CD4-positive, alpha-beta memory T cell (primary cell): ENCODE results near the gene MAPRE2. TPM values are rescaled to one million over a fixed set of nuclear protein-coding genes. Genes with fewer than 3 reads are reported as not detected.

ENCODE experiments used
- CTCF ChIA-PET: fragments of 350-600 bp; sonication (Branson Sonifier 250); formaldehyde crosslinking; loops from one replicate; lab custom pipeline; 2021; ENCODE audit warnings: inconsistent platforms; ENCODE audit not compliant: partially characterized antibody; lab: Charles Lee
- POLR2A ChIA-PET: fragments of 350-600 bp; sonication (Branson Sonifier 250); formaldehyde crosslinking; loops from one replicate; lab custom pipeline; 2021; ENCODE audit not compliant: partially characterized antibody; lab: Charles Lee
- DNase-seq, 5 donors: peaks; one replicate each; pipeline versions ENCODE4 v3.0.0 to v3.0.0-alpha.2; 2020 to 2022; ENCODE audit warnings: mixed read lengths in 1 of 5
- H3K27ac ChIP-seq: one replicate; pipeline ENCODE4 v1.7.0; 2013; ENCODE audit warnings: low read depth, low read length
- H3K27me3 ChIP-seq: 2 replicates; pipeline ENCODE4 v1.7.0; 2013; ENCODE audit warnings: mild to moderate bottlenecking, low read length, moderate library complexity; ENCODE audit not compliant: insufficient read depth
- H3K36me3 ChIP-seq: 2 replicates; pipeline ENCODE4 v1.7.0; 2013; ENCODE audit warnings: mild to moderate bottlenecking, low read length, moderate library complexity; ENCODE audit not compliant: insufficient read depth
- H3K4me1 ChIP-seq: 2 replicates; pipeline ENCODE4 v1.7.0; 2013; ENCODE audit warnings: mild to moderate bottlenecking, low read length, moderate library complexity; ENCODE audit not compliant: insufficient read depth
- H3K4me3 ChIP-seq, 2 donors: one replicate each; pipeline ENCODE4 v1.7.0; 2013; ENCODE audit warnings: low read length in 2 of 2, mild to moderate bottlenecking in 1 of 2
- H3K9me3 ChIP-seq, 2 donors: one replicate each; pipeline ENCODE4 v1.7.0; 2013; ENCODE audit warnings: low read length in 2 of 2, control low read depth in 1 of 2; ENCODE audit not compliant: control insufficient read depth in 1 of 2
- H3K27ac Mint-ChIP-seq, 7 donors: one replicate each; pipeline ENCODE4 v1.8.0; 2020 to 2021; ENCODE audit warnings: mixed read lengths in 7 of 7, mild to moderate bottlenecking in 6 of 7, inconsistent platforms in 3 of 7, moderate library complexity in 3 of 7
- H3K27me3 Mint-ChIP-seq, 2 donors: one replicate each; pipeline ENCODE4 v1.8.0; 2020 to 2021; ENCODE audit warnings: mixed read lengths in 2 of 2
- H3K36me3 Mint-ChIP-seq, 2 donors: one replicate each; pipeline ENCODE4 v1.8.0; 2020 to 2021; ENCODE audit warnings: mixed read lengths in 2 of 2, inconsistent platforms in 1 of 2, mild to moderate bottlenecking in 1 of 2
- H3K4me1 Mint-ChIP-seq, 4 donors: one replicate each; pipeline ENCODE4 v1.8.0; 2020 to 2021; ENCODE audit warnings: mixed read lengths in 4 of 4, mild to moderate bottlenecking in 1 of 4
- H3K4me3 Mint-ChIP-seq, 8 donors: one replicate each; pipeline ENCODE4 v1.8.0; 2020 to 2021; ENCODE audit warnings: mixed read lengths in 8 of 8, mild to moderate bottlenecking in 7 of 8, moderate library complexity in 6 of 8, inconsistent platforms in 3 of 8
- H3K9me3 Mint-ChIP-seq, 8 donors: one replicate each; pipeline ENCODE4 v1.8.0; 2020 to 2021; ENCODE audit warnings: mixed read lengths in 8 of 8, mild to moderate bottlenecking in 5 of 8, inconsistent platforms in 3 of 8, moderate library complexity in 1 of 8
- intact Hi-C: fragments of 100-400 bp; cut with micrococcal nuclease; formaldehyde crosslinking; loops from one replicate; pipeline ENCODE4 v1.15.1; 2023
- polyA plus RNA-seq, 2 donors: library from polyadenylated mRNA; unstranded; fragments of 300-500 nt; fragmentation: Illumina TruSeq; gene quantifications; one replicate each; pipeline ENCODE4 v1.2.3, GENCODE V29; 2021
- total RNA-seq, 2 experiments: library from RNA; stranded (reverse); gene quantifications; one replicate each; pipeline ENCODE4 v1.2.3, GENCODE V29; 2021

The MAPRE2 gene
- total and polyA plus RNA-seq, 4 experiments from 2014 or later: 48.8 to 100 (median 60.3) TPM

DNA sequence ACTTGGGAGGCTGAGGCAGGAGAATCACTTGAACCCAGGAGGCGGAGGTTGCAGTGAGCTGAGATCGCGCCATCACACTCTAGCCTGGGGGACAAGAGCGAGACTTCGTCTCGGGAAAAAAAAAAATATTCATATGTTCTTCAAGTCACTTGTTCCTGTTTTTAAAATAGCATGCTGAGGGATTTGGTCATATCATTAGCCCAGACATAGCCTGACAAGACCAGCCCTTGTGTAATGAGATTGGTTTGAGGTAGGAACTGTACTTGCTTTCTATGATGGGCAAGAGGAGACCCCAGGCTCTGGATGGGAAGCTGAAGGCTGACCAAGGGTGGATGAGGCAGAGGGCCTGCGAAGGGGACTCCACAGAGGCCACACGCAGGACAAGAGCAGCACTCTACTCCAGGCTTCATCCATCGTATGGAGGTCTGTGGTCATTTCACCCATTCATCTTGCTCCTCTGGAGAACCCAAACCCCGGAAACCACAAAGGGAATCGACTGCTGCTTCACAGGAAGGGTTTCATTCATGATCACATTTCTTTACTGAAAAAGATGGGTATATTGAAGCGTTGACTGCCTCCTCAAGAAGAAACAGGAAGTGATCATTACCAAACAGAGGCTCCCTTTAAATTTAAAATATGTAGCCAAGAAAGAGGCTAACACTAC, 112.5 kb downstream of the MAPRE2 start:
- Histone ChIP-seq H3K36me3 (no peaks in the 10 kb centered on the region), H3K9me3 (no peaks in the 10 kb centered on the region), H3K4me1 (peaks cover 6% of the 10 kb centered on the region), H3K4me3 (no peak overlapping the region), H3K27me3 (no peaks in the 10 kb centered on the region), H3K27ac (no peak overlapping the region)
- DNase-seq: no peak
- Mint-ChIP-seq H3K9me3 (peaks cover 0 to 10% (median 5%) of the 10 kb centered on the region in 8 donors), H3K4me3 (no peak overlapping the region), H3K36me3 (peaks cover 7 to 10% of the 10 kb centered on the region in 2 donors), H3K4me1 (peaks cover 5 to 14% (median 7%) of the 10 kb centered on the region in 4 donors), H3K27ac (peak overlapping the region in 5 of 7 donors; percentile 12 to 45 (median 37)), H3K27me3 (peaks cover 0 to 2% of the 10 kb centered on the region in 2 donors)
- POLR2A ChIA-PET: no interaction called here
- intact Hi-C loops: no loop called here
- CTCF ChIA-PET: no interaction called here

DNA sequence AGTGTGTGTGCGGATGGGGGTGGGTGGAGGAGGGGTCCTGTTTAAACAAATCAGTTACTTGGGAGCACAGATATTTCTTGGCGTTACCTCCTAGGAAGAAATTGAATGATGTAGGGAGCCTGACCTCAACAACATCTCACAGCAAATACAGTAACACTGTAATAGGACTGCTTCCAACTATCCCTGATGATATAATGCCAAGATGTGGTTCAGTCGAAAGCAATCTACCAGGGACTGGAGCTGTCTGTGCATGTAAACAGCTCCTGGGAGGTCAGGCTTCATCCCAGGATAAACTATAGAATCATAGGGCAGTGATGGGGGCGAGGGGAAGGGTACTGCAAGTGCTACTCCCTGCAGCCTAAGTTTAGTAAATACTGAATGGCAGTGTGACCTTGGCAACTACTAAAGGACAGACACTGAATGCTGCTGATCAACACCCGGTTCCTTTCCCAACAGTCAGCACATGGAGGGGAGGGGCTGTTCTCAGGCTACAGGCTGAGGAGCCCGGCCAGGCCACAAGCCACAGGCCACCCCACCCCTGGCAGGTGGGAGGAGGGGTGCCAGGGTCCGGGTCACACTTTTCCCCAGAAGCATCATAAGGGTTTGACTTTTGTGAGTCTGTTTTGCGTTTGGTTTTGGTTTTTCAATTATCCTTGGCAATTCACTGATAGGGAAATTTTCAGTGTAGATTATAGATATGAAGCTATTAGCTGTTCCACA, 114.3 kb downstream of the MAPRE2 start:
- H3K4me1 ChIP-seq: peaks cover 6% of the 10 kb centered on the region
- Mint-ChIP-seq H3K9me3 (peaks cover 0 to 2% (median 0%) of the 10 kb centered on the region in 8 donors), H3K4me1 (peaks cover 11 to 23% (median 13%) of the 10 kb centered on the region in 4 donors), H3K27ac (peak overlapping the region in 2 of 7 donors; percentile 23 to 63), H3K36me3 (no peaks in the 10 kb centered on the region), H3K27me3 (peaks cover 2 to 4% of the 10 kb centered on the region in 2 donors), H3K4me3 (no peak overlapping the region)
- H3K27ac ChIP-seq: no peak overlapping the region
- no peaks in the 10 kb centered on the region for H3K36me3 ChIP-seq
- CTCF ChIA-PET: no interaction called here
- no peak for DNase-seq
- H3K9me3 ChIP-seq: no peaks in the 10 kb centered on the region
- POLR2A ChIA-PET: no interaction called here
- no peaks in the 10 kb centered on the region for H3K27me3 ChIP-seq
- intact Hi-C loops: no loop called here
- no peak overlapping the region for H3K4me3 ChIP-seq

DNA sequence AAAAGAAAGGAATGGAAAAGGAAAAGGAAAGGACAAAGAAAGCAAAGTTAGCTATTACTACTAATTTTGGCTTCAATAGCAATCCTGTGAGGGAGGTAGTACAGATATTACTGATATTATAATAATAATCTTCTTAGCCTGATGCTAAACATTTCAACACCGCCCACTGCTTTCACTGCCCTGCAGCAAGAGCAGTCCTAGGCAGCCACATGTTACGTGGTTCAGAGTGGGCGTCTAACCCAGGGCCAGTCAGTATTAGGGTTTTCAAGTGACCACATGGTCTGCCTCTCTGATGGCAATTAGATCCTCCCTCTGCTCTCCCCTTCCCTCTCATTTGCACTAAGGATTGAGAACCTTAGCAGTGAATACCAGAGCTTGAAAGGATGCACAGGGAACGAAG, 116.0 kb downstream of the MAPRE2 start:
- H3K4me1 Mint-ChIP-seq: peaks cover 11 to 23% (median 13%) of the 10 kb centered on the region in 4 donors

DNA sequence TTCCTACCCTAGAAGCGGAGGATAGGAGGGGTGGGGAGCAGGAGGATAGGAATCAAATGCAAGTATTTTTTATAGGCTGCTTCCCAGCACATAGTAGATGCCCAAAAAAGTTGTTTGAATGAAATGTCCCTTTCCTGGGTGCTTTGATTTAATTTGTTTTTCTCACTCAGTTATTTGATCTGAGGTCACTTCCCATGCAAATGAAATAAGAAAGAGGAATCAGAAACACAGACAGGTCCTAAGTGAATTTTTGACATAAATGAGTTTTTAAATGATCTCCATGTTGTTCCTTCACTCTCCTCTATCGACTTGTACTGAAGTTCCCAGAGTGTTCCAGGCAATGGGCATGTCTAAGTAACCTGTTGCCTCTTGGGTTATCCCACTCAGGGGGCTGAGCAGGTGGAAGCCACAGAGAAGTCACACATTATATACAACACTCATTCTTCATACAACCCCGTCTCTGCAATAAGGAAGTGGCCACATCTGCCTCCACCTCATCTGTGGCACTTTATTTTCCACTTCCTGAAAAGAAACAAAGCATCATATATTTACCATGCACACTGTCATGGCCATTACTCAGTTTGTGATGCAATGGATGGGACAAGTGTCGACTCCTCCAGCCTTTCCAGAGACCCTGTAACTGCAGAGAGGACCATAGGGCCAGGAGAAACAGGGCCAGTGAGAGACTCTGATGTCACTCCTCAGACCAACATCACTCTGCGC, 117.7 kb downstream of the MAPRE2 start:
- ChIA-PET CTCF (interaction anchor here (0.9 to 1.4 kb wide), 2 partner anchors 10 to 130 kb away, joined by 3 read pairs; no protein-coding TSS in a partner anchor), POLR2A (no interaction called here)
- Mint-ChIP-seq H3K4me3 (no peak overlapping the region), H3K36me3 (no peaks in the 10 kb centered on the region), H3K9me3 (no peaks in the 10 kb centered on the region), H3K27ac (no peak overlapping the region), H3K4me1 (peaks cover 8 to 16% (median 11%) of the 10 kb centered on the region in 4 donors), H3K27me3 (peaks cover 2 to 4% of the 10 kb centered on the region in 2 donors)
- H3K36me3 ChIP-seq: no peaks in the 10 kb centered on the region
- no peak overlapping the region for H3K27ac ChIP-seq
- intact Hi-C loops: no loop called here
- DNase-seq: no peak
- H3K27me3 ChIP-seq: no peaks in the 10 kb centered on the region
- H3K9me3 ChIP-seq: no peaks in the 10 kb centered on the region
- H3K4me1 ChIP-seq: peaks cover 6% of the 10 kb centered on the region
- no peak overlapping the region for H3K4me3 ChIP-seq

More for the DNA sequence above, 116.0 kb downstream of the MAPRE2 start:
- H3K4me1 ChIP-seq: peaks cover 6% of the 10 kb centered on the region
- no peak overlapping the region for H3K27ac ChIP-seq
- Mint-ChIP-seq H3K27me3 (peaks cover 2 to 4% of the 10 kb centered on the region in 2 donors), H3K9me3 (no peaks in the 10 kb centered on the region), H3K4me3 (peak overlapping the region in 1 of 8 donors; percentile 14), H3K36me3 (no peaks in the 10 kb centered on the region), H3K27ac (no peak overlapping the region)
- H3K9me3 ChIP-seq: no peaks in the 10 kb centered on the region
- intact Hi-C loops: no loop called here
- H3K4me3 ChIP-seq: no peak overlapping the region
- ChIA-PET POLR2A (no interaction called here), CTCF (no interaction called here)
- DNase-seq: no peak
- no peaks in the 10 kb centered on the region for H3K27me3 ChIP-seq
- no peaks in the 10 kb centered on the region for H3K36me3 ChIP-seq

DNA sequence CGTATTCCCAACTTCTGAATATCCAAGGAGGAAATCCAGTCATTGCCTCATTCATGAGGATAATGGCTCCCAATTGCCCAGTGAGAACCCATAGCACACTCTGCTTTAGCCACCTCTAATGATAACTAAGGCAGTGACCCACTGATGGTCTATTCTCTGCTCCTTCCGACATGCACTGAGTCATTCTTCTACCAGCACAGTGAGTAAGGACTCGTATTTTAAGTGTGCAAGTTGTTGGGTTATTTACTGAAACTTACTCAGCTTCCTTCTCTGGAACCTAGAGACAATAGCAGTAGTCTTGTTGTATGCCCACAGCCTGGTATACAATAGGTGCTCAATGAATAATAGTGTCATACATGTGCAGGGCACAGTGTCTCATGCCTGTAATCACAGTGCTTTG, 118.6 kb downstream of the MAPRE2 start:
- no peak overlapping the region for H3K27ac Mint-ChIP-seq
- Histone ChIP-seq H3K27ac (no peak overlapping the region), H3K4me3 (no peak overlapping the region), H3K4me1 (no peaks in the 10 kb centered on the region), H3K9me3 (no peaks in the 10 kb centered on the region), H3K27me3 (no peaks in the 10 kb centered on the region), H3K36me3 (no peaks in the 10 kb centered on the region)
- peaks cover 6 to 9% (median 8%) of the 10 kb centered on the region in 4 donors for H3K4me1 Mint-ChIP-seq
- POLR2A ChIA-PET: no interaction called here
- no peak overlapping the region for H3K4me3 Mint-ChIP-seq
- CTCF ChIA-PET: interaction anchor here (0.9 to 1.4 kb wide), 3 partner anchors 11 to 131 kb away, joined by 3 read pairs; no protein-coding TSS in a partner anchor
- H3K27me3 Mint-ChIP-seq: peaks cover 2 to 8% of the 10 kb centered on the region in 2 donors
- DNase-seq: no peak
- H3K9me3 Mint-ChIP-seq: no peaks in the 10 kb centered on the region
- H3K36me3 Mint-ChIP-seq: no peaks in the 10 kb centered on the region
- intact Hi-C loops: no loop called here

DNA sequence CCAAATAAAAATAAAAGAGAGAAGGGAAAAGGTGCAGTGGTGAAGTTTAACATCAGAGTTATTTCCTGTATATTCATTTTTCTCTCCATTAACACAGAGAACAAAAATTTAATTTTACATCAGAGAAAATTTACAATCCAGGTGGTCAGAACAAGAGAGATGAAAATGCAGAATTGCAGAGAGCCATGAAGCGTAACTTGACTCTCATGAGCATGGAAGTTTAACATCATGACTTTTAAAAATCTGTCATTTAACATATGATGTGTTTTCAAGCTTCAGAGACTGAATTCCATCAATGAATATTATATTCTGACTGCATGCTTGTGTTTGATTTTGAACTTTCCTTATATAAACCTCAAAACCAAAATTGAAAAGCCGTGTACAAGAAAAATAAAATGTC, 120.3 kb downstream of the MAPRE2 start:
- H3K27ac Mint-ChIP-seq: no peak overlapping the region
- ChIA-PET POLR2A (no interaction called here), CTCF (no interaction called here)
- Histone ChIP-seq H3K9me3 (no peaks in the 10 kb centered on the region), H3K4me3 (no peak overlapping the region), H3K4me1 (no peaks in the 10 kb centered on the region), H3K36me3 (no peaks in the 10 kb centered on the region), H3K27ac (no peak overlapping the region), H3K27me3 (no peaks in the 10 kb centered on the region)
- H3K27me3 Mint-ChIP-seq: peaks cover 5 to 8% of the 10 kb centered on the region in 2 donors
- no peaks in the 10 kb centered on the region for H3K9me3 Mint-ChIP-seq
- no peak overlapping the region for H3K4me3 Mint-ChIP-seq
- no peak for DNase-seq
- no peaks in the 10 kb centered on the region for H3K36me3 Mint-ChIP-seq
- intact Hi-C loops: no loop called here
- peaks cover 6 to 9% (median 8%) of the 10 kb centered on the region in 4 donors for H3K4me1 Mint-ChIP-seq

DNA sequence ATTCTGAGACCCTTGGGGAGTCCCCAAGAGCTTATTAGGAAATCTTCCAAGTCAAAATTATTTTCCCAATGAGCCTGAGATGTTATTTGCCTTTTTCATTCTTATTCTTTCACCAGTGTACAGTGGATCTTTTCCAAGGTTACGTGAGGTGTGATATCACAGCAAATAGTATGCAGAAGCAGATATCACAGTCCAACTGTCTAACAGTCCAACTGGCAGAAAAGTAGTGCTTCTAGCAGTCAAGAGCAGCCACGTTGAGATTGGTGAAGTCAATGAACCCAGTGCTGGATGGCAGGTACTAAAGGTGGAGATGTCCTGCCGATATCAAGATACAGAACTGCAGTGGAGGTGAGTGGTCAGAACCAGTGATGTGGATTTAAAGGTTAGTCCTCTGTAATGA, 120.7 kb downstream of the MAPRE2 start:
- Mint-ChIP-seq H3K27me3 (peaks cover 5 to 8% of the 10 kb centered on the region in 2 donors), H3K4me1 (peaks cover 6 to 9% (median 8%) of the 10 kb centered on the region in 4 donors), H3K9me3 (no peaks in the 10 kb centered on the region), H3K27ac (no peak overlapping the region), H3K4me3 (no peak overlapping the region), H3K36me3 (no peaks in the 10 kb centered on the region)
- intact Hi-C loops: no loop called here
- no peaks in the 10 kb centered on the region for H3K36me3 ChIP-seq
- no peak overlapping the region for H3K4me3 ChIP-seq
- ChIA-PET CTCF (no interaction called here), POLR2A (no interaction called here)
- no peaks in the 10 kb centered on the region for H3K9me3 ChIP-seq
- DNase-seq: no peak
- H3K27ac ChIP-seq: no peak overlapping the region
- no peaks in the 10 kb centered on the region for H3K4me1 ChIP-seq
- no peaks in the 10 kb centered on the region for H3K27me3 ChIP-seq
